NCI-H510A (cell line): ENCODE results near the gene SSR3.

Experiments used
- DNase-seq: peaks from one replicate; lab custom pipeline; 2025; lab: John Stamatoyannopoulos, UW

The SSR3 gene

GRCh38 chr3:156536524-156537316 is 18.2 kb downstream of the SSR3 start:
- no peak for DNase-seq

- no peak for DNase-seq
These were observed 19.1 kb downstream of the SSR3 start for GRCh38 chr3:156535798-156536197.

DNA sequence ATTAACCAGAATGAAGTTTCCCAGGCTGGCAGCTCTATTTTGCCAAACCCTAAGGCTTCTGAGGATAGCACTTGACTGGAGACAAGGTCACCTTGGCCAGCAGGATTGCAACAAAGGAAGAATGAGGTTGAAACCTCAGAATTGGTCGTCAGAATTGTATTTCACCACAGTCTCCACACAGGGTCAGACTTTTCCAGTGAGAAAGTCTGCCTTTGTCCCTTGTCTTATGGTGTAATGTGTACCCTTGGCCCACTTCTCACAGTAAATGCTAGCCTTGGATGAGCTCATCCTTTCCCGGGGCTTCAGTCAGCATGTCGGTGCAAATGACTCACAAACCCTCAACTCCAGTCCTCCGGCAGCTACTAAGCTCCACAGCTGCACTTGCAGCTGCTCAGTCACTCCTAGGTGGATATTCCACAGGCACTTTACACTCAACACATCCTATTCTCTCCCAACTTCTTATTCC is 19.7 kb downstream of the SSR3 start:
- no peak for DNase-seq

- DNase-seq, result no peak
These were observed 21.7 kb downstream of the SSR3 start for GRCh38 chr3:156533205-156533604.

GRCh38 chr3:156532730-156533129 is 22.2 kb downstream of the SSR3 start:
- no peak for DNase-seq

GRCh38 chr3:156530980-156531379 is 23.9 kb downstream of the SSR3 start:
- no peak for DNase-seq

GRCh38 chr3:156527060-156527459 is 27.9 kb downstream of the SSR3 start:
- no peak for DNase-seq

- DNase-seq, result no peak
These were observed 29.1 kb downstream of the SSR3 start for GRCh38 chr3:156525808-156526207.

DNA sequence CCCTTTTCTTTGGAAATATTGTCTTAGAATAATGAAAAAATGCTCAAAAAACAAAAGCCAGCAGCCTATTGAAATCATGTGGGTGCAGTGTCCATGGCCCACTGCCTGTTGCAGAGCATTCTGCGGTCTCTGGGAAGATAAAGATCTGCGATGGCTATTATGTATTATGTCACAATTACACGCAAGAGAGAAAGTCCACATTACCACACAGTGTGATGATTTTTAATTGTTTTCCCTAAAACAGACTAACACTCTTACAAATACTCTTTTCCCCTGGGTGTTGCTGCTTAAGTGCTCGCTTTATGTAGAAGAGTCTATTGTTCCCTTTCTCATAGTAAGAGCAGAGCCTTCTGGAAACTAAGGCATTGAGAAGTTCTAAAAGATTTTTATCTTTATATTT is 32.2 kb downstream of the SSR3 start:
- DNase-seq, result no peak

- DNase-seq, result no peak
These were observed 35.2 kb downstream of the SSR3 start for GRCh38 chr3:156519758-156520162.

GRCh38 chr3:156518726-156519125 is 36.2 kb downstream of the SSR3 start:
- no peak for DNase-seq

DNA sequence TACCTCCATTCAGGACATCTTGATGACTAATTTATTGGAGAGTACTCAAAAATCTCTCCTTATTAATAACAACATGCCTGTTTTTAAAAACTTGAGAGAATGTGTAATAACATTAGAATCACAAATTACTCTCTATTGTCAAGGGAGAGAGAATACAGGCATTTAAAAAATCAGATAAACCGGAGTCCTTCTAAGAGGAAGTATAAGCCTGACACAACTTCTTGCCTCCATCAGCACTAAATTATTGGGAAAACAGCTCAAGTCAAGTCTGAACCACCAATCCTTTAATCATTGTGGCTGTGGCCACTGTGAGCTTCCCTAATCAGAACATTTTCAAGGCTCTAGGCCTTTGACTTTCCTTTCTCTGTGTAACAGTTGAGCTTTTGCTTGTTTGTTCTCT is 38.0 kb downstream of the SSR3 start:
- DNase-seq, result no peak

GRCh38 chr3:156516284-156516683 is 38.6 kb downstream of the SSR3 start:
- DNase-seq, result no peak

DNA sequence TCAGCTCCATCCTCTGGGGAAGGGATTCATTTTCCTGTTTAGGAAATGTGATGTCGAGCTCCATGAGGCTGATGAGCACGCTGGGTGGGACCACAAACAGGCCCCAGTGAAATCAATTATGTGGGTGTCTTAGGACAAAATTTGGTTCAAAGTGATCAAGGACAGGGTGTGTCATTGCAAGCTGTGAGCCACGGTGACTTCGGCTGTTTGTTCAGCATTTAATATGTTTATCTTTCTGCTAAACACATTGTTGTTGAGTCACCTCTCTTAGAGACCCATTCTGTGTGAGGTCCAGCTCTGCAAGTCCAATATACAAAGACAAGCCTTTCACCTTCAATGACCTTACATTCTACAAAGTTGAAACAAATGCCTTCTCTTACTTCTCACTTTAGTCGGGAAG is 41.3 kb downstream of the SSR3 start:
- DNase-seq, result no peak

- DNase-seq, result no peak
These were observed 42.8 kb downstream of the SSR3 start for GRCh38 chr3:156511987-156512677.

GRCh38 chr3:156509189-156510174 is 45.4 kb downstream of the SSR3 start:
- no peak for DNase-seq

DNA sequence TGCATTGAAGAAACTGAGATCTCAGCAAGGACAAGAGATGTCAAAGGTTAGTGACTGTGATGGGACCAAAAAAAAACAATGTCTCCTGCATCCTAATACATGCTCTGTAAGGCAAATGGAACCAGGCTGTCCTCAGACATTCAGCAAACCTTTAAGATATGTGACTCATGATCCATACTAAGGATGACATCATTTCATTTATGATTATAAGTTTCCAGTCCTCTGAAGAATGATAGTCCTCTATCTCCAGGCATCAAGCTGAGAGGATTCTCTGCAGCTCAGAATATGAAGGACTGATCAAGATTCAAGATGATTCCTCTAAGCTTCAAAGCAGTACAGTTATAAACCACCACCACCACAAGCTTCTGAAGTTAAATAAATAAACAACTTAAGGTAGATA is 47.6 kb downstream of the SSR3 start:
- no peak for DNase-seq

DNA sequence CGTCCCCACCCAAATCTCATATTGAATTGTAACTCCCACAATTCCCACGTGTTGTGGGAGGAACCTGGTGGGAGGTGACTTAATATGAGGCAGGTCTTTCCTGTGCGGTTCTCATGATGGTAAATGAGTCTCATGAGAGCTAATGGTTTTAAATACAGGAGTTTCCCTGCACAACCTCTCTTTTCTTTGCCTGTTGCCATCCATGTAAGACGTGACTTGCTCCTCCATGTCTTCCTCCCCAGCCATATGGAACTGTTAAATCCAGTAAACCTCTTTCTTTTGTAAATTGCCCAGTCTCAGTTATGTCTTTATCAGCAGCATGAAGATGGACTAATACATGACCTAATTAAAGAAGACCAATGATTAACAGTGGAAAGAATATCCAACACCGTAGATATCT is 56.6 kb downstream of the SSR3 start:
- DNase-seq, result no peak

- DNase-seq, result no peak
These were observed 57.6 kb downstream of the SSR3 start for GRCh38 chr3:156497326-156497725.

GRCh38 chr3:156495816-156496215 is 59.1 kb downstream of the SSR3 start:
- no peak for DNase-seq

GRCh38 chr3:156493887-156494286 is 61.0 kb downstream of the SSR3 start:
- no peak for DNase-seq

DNA sequence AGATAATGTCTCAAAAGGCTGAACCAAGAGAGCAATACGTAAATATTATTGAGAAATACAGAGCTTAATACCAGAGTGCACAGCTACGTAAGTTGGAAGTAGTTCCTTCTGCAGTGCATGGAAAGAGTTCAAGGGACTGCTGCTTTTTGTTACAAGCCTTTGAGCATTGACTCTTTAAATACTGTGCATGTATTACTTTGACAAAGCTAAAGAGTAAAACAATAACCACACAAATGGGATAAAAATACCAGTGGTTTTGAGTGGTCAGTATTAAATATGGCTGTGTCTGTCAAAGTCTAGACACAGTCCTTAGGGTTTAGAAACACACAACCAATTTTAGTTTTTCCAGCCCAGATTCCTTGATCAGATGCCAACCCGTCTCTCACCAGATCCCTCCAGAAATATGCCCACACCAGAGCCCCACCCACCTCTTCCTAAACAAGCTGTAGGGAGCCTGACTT is 62.1 kb downstream of the SSR3 start:
- DNase-seq, result no peak
